ENCODE data around the gene CCDC30. TPM values are rescaled to one million over a fixed set of nuclear protein-coding genes. Genes with fewer than 3 reads are reported as not detected.
A peak's percentile ranks its signal among the peaks of the same experiment; 100 is the strongest.
"Not testable (repeated sequence)": the region's sequence is repeated elsewhere in the genome, so short reads cannot be mapped to it uniquely, and the experiment has no call there.

The CCDC30 gene
- total RNA-seq, 1 donor from 2014 or later, result 3.4 TPM

- DNase-seq (ENCODE audit: low spot score), result no peak
- TF ChIP-seq CTCF (IDR thresholded peaks at IDR 0.05; ENCODE audit: unreplicated experiment), result no peak
- H3K9me3 Mint-ChIP-seq (ENCODE audit: unreplicated experiment), result no peaks in the 10 kb centered on the region
Measured at GRCh38 chr1:42482635-42483153, 19.6 kb downstream of the CCDC30 start.

GRCh38 chr1:42484382-42484781, 21.3 kb downstream of the CCDC30 start:
- Mint-ChIP-seq H3K27ac (ENCODE audit: unreplicated experiment) (no peak overlapping the region), H3K27me3 (ENCODE audit: unreplicated experiment) (no peaks in the 10 kb centered on the region), H3K9me3 (ENCODE audit: unreplicated experiment) (no peaks in the 10 kb centered on the region), H3K4me1 (ENCODE audit: unreplicated experiment) (no peaks in the 10 kb centered on the region), H3K36me3 (ENCODE audit: low read depth, unreplicated experiment) (no peaks in the 10 kb centered on the region), H3K4me3 (ENCODE audit: unreplicated experiment) (no peak overlapping the region)
- DNase-seq (ENCODE audit: low spot score), result no peak
- TF ChIP-seq CTCF (IDR thresholded peaks at IDR 0.05; ENCODE audit: unreplicated experiment), result no peak

More at GRCh38 chr1:42482635-42483153, 19.6 kb downstream of the CCDC30 start:
- Mint-ChIP-seq H3K27me3 (ENCODE audit: unreplicated experiment) (no peaks in the 10 kb centered on the region), H3K36me3 (ENCODE audit: low read depth, unreplicated experiment) (no peaks in the 10 kb centered on the region), H3K4me1 (ENCODE audit: unreplicated experiment) (no peaks in the 10 kb centered on the region), H3K4me3 (ENCODE audit: unreplicated experiment) (no peak overlapping the region), H3K27ac (ENCODE audit: unreplicated experiment) (no peak overlapping the region)

- TF ChIP-seq CTCF (IDR thresholded peaks at IDR 0.05; ENCODE audit: unreplicated experiment), result no peak
- DNase-seq (ENCODE audit: low spot score), result no peak
- peaks cover 1% of the 10 kb centered on the region for H3K27me3 Mint-ChIP-seq (ENCODE audit: unreplicated experiment)
- H3K9me3 Mint-ChIP-seq (ENCODE audit: unreplicated experiment), result no peaks in the 10 kb centered on the region
- no peak overlapping the region for H3K4me3 Mint-ChIP-seq (ENCODE audit: unreplicated experiment)
- H3K36me3 Mint-ChIP-seq (ENCODE audit: low read depth, unreplicated experiment), result peaks cover 3% of the 10 kb centered on the region
- H3K4me1 Mint-ChIP-seq (ENCODE audit: unreplicated experiment), result no peaks in the 10 kb centered on the region
- no peak overlapping the region for H3K27ac Mint-ChIP-seq (ENCODE audit: unreplicated experiment)
Measured at GRCh38 chr1:42490237-42490636, 27.2 kb downstream of the CCDC30 start.

- Mint-ChIP-seq H3K4me3 (ENCODE audit: unreplicated experiment) (peak overlapping the region; percentile 79), H3K36me3 (ENCODE audit: low read depth, unreplicated experiment) (peaks cover 27% of the 10 kb centered on the region), H3K9me3 (ENCODE audit: unreplicated experiment) (peaks cover 20% of the 10 kb centered on the region)
- not testable (repeated sequence) for H3K27ac Mint-ChIP-seq (ENCODE audit: unreplicated experiment); DNase-seq (ENCODE audit: low spot score); H3K4me1 Mint-ChIP-seq (ENCODE audit: unreplicated experiment); H3K27me3 Mint-ChIP-seq (ENCODE audit: unreplicated experiment)
Measured at GRCh38 chr1:42502031-42502430, 38.9 kb downstream of the CCDC30 start.

GRCh38 chr1:42504535-42505128, 41.5 kb downstream of the CCDC30 start:
- Mint-ChIP-seq H3K36me3 (ENCODE audit: low read depth, unreplicated experiment) (peaks cover 30% of the 10 kb centered on the region), H3K27me3 (ENCODE audit: unreplicated experiment) (peaks cover 6% of the 10 kb centered on the region), H3K4me3 (ENCODE audit: unreplicated experiment) (no peak overlapping the region), H3K4me1 (ENCODE audit: unreplicated experiment) (no peaks in the 10 kb centered on the region), H3K9me3 (ENCODE audit: unreplicated experiment) (peaks cover 20% of the 10 kb centered on the region), H3K27ac (ENCODE audit: unreplicated experiment) (no peak overlapping the region)
- no peak for DNase-seq (ENCODE audit: low spot score)
- TF ChIP-seq CTCF (IDR thresholded peaks at IDR 0.05; ENCODE audit: unreplicated experiment), result no peak

Measured in endothelial cell (in vitro differentiated cells).